ENCODE measurements around the gene CTPS2.
A peak's percentile ranks its signal among the peaks of the same experiment; 100 is the strongest.
"Not testable (repeated sequence)": the region's sequence is repeated elsewhere in the genome, so short reads cannot be mapped to it uniquely, and the experiment has no call there.

CTPS2 gene

DNA sequence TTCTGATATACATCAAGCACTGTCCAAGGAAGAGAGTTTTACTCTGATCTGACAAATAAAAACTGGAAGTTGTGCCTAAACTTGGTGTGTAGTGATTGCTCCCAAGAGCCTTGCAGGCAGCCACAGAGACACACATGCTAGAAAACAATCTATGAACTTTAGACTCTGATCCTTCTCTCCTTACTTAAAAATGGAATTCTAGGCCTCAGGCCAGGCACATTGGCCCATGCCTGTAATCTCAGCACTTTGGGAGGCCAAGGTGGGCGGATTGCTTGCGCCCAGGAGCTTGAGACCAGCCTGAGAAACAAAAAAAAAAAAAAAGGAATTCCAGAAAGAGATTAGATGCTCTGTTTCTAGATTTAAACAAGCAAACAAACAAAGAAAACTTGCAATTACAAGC lies 108.1 kb downstream of the CTPS2 start:
- DNase-seq (ENCODE audit: low read depth, low spot score), result no peak

DNA sequence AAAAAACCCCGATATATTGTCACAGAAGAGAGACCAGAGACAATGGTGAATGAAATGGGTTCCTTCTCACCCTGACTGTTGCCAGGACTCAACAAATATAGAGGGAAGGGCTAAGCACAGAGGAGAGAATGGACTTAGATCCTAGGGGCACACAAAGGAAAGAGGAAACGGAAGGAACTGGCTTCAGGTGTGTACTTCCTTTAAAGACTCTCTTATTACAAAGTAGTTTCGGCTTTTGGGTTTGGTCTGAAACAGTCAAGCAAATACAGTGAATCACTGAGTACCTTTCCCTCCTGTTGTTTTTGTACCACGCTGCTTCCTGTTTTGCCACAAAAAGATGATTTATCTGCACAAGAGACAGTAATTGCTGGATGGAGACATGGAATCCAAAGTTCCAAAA lies 108.6 kb downstream of the CTPS2 start:
- no peak for DNase-seq (ENCODE audit: low read depth, low spot score)

DNA sequence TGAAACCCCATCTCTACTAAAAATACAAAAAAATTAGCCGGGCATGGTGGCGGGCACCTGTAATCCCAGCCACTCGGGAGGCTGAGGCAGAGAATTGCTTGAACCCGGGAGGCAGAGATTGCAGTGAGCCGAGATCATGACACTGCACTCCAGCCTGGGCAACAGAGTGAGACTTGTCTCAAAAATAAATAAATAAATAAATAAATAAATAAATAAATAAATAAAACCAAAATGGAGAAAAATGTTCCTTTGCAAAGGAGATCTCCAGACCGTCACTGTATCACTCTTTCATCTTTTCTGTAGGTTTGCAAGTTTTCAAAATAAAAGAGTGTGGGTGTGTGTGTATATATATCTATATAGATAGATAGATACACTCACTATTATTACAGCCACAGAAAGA lies 109.2 kb downstream of the CTPS2 start:
- DNase-seq (ENCODE audit: low read depth, low spot score), result not testable (repeated sequence)

DNA sequence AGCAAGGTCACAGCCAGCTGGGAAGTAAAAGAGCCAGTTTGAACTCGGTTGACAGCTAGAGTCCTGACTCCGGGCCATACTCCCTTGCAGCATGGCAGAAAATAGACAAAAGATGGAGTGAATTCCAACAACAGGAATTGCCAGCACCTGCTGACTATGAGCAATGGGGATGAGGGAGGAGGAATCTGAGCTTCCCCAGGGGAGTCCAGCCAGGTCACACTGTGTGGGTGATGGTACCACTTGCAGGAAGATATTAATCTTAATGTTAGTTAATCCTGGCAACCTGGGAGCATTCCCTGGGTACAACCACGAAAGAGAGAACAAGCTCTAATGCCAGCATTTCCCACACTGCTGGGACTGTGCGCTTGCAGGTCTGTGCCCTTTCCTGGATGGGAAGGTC lies 110.6 kb downstream of the CTPS2 start:
- no peak for DNase-seq (ENCODE audit: low read depth, low spot score)

DNA sequence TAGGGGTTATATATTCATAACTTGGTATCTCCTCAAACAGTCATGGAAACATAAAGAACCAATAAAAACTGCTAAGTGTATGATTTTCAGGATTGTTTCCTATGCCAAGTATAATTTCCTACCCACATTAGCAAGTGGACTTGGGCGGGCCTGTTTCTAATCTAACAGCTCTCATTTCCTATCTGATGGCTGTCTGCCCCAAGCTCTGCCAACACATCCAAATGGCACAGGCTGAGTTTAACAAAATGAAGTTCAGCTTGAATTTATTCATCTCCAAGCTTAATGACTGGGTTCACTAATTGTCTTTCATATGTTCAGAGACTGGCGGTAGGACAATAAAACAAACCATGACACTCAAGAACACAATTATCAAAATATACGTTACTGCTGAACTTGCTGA lies 118.0 kb downstream of the CTPS2 start:
- no peak for DNase-seq (ENCODE audit: low read depth, low spot score)

- DNase-seq (ENCODE audit: low read depth, low spot score), result no peak
Measured at GRCh38 chrX:16593801-16594200, 118.7 kb downstream of the CTPS2 start.

GRCh38 chrX:16592194-16592770 lies 120.2 kb downstream of the CTPS2 start:
- no peak for DNase-seq (ENCODE audit: low read depth, low spot score)

GRCh38 chrX:16589826-16590225 lies 122.6 kb downstream of the CTPS2 start:
- DNase-seq (ENCODE audit: low read depth, low spot score), result no peak

DNA sequence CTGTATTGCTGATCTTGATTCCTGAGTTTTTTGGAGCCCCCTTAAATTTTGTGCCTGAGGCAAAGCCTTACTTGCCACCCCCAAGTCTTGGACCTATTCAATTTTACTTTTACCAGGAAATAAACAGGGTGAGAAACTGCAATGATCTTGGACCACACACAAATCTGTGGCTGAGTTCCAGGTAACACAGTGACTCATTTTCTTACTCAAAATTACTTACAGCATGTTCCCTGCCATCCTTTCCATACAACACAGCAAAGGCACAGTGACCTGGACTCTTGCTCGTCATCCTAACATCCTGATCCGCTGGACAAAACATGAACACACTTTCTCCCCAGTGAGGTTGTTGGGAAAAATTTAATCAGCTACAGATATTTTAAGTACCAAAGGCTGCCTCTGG lies 123.3 kb downstream of the CTPS2 start:
- DNase-seq (ENCODE audit: low read depth, low spot score), result peak; percentile 69

GRCh38 chrX:16588266-16588665 lies 124.2 kb downstream of the CTPS2 start:
- no peak for DNase-seq (ENCODE audit: low read depth, low spot score)

DNA sequence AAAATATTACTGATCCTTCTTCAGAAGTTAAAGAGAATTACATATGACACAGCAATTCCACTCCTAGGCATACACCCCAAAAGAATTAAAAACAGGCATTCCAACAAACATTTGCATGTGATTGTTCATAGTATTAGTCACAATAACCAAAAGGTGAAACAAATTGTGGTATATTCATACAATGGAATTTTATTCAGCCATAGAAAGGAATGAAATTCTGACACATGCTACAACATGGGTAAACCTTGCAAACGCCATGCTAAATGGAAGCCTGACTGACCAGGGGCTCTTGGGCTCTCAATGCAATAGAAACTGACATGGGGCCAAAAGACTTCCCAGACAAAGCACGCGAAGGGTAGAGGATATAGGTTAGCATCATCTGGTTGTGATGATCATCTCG lies 124.6 kb downstream of the CTPS2 start:
- DNase-seq (ENCODE audit: low read depth, low spot score), result no peak

GRCh38 chrX:16586377-16587112 lies 125.9 kb downstream of the CTPS2 start:
- no peak for DNase-seq (ENCODE audit: low read depth, low spot score)

GRCh38 chrX:16585486-16586376 lies 126.7 kb downstream of the CTPS2 start:
- no peak for DNase-seq (ENCODE audit: low read depth, low spot score)

DNA sequence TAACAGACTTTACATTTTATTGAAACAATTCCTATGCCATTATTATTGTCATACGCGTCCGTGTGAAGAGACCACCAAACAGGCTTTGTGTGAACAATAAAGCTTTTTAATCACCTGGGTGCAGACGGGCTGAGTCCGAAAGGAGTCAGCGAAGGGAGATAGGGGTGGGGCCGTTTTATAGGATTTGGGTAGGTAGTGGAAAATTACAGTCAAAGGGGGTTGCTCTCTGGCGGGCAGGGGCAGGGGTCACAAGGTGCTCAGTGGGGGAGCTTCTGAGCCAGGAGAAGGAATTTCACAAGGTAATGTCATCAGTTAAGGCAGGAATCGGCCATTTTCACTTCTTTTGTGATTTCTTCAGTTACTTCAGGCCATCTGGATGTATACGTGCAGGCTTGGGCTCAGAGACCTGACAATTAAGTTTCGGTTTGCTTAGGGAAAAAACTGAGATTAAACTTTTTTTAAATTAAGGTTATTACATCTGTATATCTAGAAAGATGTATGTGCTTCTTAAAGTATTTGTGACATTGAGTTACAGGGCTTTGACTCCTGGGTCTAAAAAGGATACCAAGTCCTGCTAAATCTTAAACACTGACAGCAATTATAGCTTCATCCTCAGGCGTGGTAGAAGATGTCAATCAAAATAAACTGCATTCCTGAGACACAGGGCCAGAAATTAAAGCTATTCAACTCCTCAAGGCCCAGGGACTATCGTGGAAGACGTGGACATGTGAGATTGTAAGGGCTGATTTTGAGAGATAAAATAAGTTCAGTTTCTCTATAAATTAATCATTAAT lies 132.3 kb downstream of the CTPS2 start:
- not testable (repeated sequence) for DNase-seq (ENCODE audit: low read depth, low spot score)

GRCh38 chrX:16579517-16579916 lies 133.0 kb downstream of the CTPS2 start:
- no peak for DNase-seq (ENCODE audit: low read depth, low spot score)

- no peak for DNase-seq (ENCODE audit: low read depth, low spot score)
Measured at GRCh38 chrX:16578218-16578617, 134.3 kb downstream of the CTPS2 start.

- DNase-seq (ENCODE audit: low read depth, low spot score), result no peak
Measured at GRCh38 chrX:16577483-16578029, 134.9 kb downstream of the CTPS2 start.

GRCh38 chrX:16575388-16575787 lies 137.1 kb downstream of the CTPS2 start:
- DNase-seq (ENCODE audit: low read depth, low spot score), result not testable (repeated sequence)

DNA sequence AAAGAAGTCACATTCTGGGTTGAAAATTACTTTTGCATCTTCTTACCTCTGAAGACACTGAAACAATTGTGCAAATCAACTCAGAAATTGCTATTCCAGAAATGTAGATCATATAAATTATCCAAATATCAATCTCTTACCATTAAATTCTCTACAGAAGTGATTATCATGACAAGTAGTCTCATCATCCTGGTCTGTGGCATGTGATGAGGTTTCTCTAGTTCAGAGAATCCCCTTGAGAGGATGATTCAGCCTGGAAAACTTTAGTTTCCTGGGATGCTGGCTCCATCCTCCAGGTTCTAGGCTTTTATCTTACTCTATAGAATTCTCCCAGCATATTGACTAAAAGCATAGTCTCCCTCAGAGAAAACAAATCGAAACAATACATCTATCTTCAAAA lies 138.7 kb downstream of the CTPS2 start:
- DNase-seq (ENCODE audit: low read depth, low spot score), result peak; percentile 11

- DNase-seq (ENCODE audit: low read depth, low spot score), result no peak
Measured at GRCh38 chrX:16567681-16568080, 144.8 kb downstream of the CTPS2 start.

- DNase-seq (ENCODE audit: low read depth, low spot score), result no peak
Measured at GRCh38 chrX:16566571-16566970, 145.9 kb downstream of the CTPS2 start.

Data from astrocyte of the hippocampus (primary cell).